ENCODE measurements around the gene PSMD14.

- TF ChIP-seq ZNF239 (tag by site-specific recombination; IDR thresholded peaks at IDR 0.05) (no peak), ZNF274 (IDR thresholded peaks at IDR 0.05; ENCODE audit: low read length) (no peak), ZNF274 (tag by site-specific recombination; IDR thresholded peaks at IDR 0.05; ENCODE audit: borderline replicate concordance) (no peak), ZNF266 (tag by site-specific recombination; IDR thresholded peaks at IDR 0.05; ENCODE audit: low read depth) (no peak), CTCF (tag by site-specific recombination; IDR thresholded peaks at IDR 0.05) (no peak), YY1 (tag by site-specific recombination; IDR thresholded peaks at IDR 0.05) (no peak), ZNF416 (tag by site-specific recombination; IDR thresholded peaks at IDR 0.05) (no peak), ZNF670 (tag by site-specific recombination; IDR thresholded peaks at IDR 0.05; ENCODE audit: low read depth) (no peak), KLF16 (tag by site-specific recombination; IDR thresholded peaks at IDR 0.05) (no peak), ZNF146 (tag by site-specific recombination; IDR thresholded peaks at IDR 0.05) (no peak), REST (tag by site-specific recombination; IDR thresholded peaks at IDR 0.05) (no peak), HOXD13 (CRISPR knock-in tag; IDR thresholded peaks at IDR 0.05; ENCODE audit: borderline replicate concordance) (no peak), ZNF341 (tag by site-specific recombination; IDR thresholded peaks at IDR 0.05; ENCODE audit: low read depth) (no peak), KLF7 (tag by site-specific recombination; IDR thresholded peaks at IDR 0.05; ENCODE audit: borderline replicate concordance) (no peak)
Observed at GRCh38 chr2:161370981-161371380, 62.8 kb downstream of the PSMD14 start.

Measured in HEK293 (cell line).